ENCODE data around the gene RPEL1.

DNA sequence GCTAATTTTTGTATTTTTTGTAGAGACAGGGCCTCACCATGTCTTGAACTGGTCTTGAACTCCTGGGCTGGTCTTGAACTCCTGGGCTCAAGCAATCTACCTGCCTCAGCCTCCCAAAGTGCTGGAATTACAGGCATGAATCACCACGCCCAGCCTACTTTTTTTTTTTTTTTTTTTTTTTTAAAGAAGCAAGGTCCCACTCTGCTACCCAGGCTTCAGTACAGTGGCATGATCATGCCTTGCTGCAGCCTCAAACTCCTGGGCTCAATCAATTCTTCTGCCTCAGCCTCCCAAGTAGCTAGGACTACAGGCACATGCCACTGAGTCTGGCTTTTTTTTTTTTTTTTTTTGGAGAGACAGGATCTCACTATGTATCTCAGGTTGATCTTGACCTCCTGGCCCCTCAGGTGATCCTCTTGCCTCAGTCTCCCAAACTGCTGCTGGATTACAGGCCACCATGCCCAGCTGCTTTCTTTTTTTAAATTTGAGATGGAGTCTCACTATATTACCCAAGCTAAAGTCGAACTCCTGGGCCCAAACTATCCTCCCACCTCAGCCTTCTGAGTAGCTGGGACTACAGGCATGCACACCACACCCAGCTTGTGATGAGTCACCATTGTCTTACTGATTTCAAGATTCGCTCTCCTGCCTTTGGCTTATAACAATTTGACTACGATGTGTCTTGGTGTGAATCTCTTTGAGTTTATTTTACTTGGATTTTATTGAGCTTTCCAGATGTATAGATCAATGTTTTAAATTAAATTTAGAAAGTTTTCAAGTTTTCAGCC lies 9.0 kb downstream of the RPEL1 start:
- TF ChIP-seq POLR2AphosphoS5 (IDR thresholded peaks at IDR 0.05): no peak
- TF ChIP-seq, protein P1, sequence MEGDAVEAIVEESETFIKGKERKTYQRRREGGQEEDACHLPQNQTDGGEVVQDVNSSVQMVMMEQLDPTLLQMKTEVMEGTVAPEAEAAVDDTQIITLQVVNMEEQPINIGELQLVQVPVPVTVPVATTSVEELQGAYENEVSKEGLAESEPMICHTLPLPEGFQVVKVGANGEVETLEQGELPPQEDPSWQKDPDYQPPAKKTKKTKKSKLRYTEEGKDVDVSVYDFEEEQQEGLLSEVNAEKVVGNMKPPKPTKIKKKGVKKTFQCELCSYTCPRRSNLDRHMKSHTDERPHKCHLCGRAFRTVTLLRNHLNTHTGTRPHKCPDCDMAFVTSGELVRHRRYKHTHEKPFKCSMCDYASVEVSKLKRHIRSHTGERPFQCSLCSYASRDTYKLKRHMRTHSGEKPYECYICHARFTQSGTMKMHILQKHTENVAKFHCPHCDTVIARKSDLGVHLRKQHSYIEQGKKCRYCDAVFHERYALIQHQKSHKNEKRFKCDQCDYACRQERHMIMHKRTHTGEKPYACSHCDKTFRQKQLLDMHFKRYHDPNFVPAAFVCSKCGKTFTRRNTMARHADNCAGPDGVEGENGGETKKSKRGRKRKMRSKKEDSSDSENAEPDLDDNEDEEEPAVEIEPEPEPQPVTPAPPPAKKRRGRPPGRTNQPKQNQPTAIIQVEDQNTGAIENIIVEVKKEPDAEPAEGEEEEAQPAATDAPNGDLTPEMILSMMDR (IDR thresholded peaks at IDR 0.05): no peak
